CD1c-positive myeloid dendritic cell (primary cell): ENCODE measurements around the gene TRIM54.
"Not testable (repeated sequence)": the region's sequence is repeated elsewhere in the genome, so short reads cannot be mapped to it uniquely, and the experiment has no call there.

Source experiments
- DNase-seq: peaks from one replicate; pipeline ENCODE4 v3.0.0-alpha.2; 2016; ENCODE audit errors: extremely low spot score

The TRIM54 gene

GRCh38 chr2:27312152-27312551 is 29.9 kb downstream of the TRIM54 start:
- DNase-seq: no peak

DNA sequence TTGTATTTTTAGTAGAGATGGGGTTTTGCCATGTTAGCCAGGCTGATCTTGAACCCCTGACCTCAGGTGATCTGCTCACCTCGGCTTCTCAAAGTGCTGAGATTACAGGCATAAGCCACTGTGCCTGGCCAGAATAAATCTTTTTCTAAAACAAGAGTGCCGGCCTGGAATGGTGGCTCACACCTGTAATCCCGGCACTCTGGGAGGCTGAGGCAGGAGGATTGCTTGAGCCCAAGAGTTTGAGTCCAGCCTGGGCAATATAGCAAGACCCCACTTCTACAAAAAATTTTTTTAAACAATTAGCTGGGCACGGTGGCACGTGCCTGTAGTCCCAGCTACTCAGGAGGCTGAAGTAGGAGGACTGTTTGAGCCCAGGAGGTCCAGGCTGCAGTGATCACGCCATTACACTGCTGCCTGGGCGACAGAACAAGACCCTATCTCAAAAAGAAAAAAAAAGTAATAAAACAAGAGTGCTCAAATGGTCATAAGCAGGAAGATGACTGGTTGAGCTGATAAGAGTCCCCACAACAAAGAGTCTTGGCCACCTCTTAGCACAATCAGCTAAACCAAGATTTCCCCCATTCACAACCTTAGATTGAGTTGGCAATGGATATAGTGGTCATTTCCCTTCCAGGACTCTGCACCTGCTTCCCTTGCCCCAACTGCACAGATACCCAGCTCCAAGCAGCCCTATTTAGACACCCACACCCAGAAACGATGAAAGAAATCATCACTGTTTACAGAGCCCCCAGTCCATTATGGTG is 31.8 kb downstream of the TRIM54 start:
- no peak for DNase-seq

DNA sequence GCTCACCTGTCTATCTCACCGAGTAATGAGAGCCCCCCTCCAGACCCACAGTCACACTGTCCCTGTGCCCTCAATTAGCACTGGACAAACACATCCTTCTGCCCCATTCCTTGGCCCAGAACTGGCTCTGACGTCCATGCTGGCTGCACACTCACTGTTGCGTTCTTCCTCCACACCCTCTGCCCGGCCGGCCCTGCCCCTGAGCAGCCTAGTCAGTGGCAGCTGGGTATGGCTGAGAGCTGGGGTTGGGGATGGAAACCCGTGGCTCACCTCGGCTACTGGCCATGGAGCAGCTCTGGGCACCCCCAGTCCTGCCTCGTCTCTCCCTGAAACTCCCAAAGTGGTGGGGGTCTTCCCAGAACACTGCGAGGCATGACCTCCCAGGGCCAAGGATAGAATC is 32.5 kb downstream of the TRIM54 start:
- DNase-seq: no peak

GRCh38 chr2:27315122-27315521 is 32.9 kb downstream of the TRIM54 start:
- no peak for DNase-seq

DNA sequence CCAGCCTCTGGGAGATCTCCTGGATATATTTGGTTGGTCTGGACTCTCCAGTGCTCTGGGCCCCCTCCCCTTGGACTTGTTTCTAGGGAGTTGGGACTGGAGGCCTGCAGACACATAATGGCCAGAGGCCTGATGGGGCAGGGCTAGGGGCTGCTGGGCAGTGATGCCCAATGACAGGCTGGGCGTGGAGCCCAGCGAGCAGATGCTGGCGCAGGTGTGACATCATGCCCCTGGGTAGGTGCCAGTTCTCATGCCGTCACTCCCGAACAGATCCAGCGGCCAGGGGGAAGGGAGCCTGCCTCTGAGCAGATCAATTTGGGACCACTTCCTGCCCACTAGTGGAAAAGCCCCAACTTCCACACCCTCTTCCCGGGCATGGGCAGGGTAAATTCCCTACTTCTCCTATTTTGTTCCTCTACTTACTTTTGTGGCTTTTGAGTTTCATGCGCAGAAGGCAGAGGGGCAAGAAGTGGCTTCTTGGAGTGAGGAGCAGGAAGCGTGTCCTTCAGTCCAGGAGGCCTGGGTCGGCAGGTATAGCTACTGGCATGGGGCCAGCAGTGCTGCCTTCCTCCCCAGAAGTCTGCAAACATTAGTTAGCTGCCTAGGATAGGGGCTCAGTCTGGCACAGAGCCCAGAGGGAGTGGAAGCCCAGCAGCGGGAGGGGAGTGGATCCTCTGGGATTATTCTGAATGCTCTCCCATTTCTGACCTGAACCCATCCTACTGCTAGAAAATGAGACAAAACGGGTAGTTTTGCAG is 34.6 kb downstream of the TRIM54 start:
- DNase-seq: no peak

GRCh38 chr2:27319839-27320238 is 37.6 kb downstream of the TRIM54 start:
- DNase-seq: not testable (repeated sequence)

DNA sequence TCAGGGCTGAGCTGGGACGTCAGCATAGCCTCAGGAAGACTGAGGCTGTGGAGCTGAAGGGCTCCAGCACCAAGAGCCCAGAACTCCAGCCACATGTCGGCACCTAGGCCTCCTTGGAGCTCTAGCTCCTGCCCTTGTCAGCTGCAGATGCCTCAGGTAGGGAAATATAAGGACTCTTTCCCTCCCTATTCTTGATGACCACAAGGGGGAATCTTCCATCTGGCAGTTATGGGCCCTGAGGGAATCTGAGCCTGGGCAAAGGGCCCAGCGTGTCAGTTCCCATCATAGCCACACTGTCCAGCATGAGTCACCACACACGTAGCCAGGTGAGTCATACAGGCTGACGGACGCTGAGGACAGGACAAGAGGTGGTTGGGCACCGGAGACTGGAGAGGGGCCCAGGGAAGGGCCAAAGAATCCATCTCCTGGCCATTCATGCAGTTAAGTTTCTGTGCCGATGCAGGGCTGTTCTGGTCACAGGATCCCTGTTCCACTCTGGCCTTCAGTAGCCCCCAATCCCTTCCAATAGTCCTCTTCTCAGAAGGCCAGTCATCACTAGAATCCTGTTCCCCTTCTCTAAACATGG is 38.8 kb downstream of the TRIM54 start:
- peak; percentile 41 for DNase-seq

DNA sequence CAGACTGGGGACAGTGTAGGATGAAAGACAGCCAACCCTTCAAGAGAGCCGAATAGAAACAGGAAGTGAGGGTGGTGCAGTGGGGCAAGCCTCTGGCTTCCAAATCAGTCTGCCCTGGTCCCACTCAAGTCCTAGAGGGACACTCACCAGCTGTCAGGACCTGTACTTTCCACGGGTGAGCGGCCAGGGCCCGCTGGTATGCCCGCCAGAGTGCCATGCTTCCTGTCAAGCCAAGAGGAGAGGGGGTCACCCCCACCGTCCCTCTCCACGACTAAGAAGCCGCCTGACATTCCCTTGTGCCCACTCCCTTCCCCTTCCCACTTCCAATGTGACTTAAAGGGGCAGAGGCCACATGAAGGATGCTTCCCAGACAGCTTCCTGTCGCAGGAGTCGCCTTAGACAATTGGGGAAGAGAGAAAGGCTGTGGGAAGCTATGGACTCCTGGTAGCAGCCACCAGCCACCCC is 40.1 kb downstream of the TRIM54 start:
- DNase-seq: peak; percentile 59

DNA sequence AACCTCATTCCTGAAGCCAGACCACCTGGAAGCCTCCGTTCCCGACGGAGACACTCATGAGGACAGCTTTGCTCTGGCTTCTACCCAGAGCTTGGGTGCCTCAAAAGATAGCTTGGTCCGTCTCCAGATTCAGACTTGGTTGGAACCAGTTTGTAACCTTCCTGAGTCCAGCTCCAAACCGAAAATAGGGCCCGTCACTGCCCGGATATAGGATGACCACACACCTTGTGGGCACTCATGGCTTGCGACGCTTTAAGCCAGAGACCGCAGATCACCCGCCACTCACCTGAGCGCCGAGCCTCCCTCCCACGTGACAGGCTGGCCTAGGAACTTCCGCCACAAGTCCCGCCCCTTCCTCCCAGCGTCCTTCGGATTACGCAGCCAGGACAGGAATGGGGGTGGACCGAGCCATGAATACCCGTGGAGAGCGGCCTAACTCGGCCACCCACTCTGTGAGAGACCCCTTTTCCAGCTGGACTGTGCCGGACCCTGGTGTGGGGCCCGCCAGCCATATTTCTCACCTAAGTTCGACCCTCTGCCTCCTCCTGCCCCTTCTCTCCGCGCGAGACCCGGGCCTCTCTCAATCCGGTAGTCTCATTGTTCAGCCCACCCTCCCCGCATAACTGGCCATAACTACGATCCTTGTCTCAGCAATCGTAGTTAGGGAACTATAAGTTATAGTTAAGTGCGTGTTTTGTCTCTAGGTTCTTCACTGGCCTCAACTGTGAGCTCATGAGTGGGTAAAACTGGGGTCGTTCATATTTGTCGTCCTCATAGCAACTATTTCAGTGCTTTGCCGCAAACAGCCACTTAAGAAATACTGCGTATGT is 40.8 kb downstream of the TRIM54 start, which contains the start of gene MPV17:
Gene MPV17 (minus strand): TSS at position 332 of the 830 bp plus-strand sequence. CDS start 580 bp downstream, outside the sequence.
- DNase-seq: peak; percentile 89

- DNase-seq: no peak
These were observed 41.5 kb downstream of the TRIM54 start for GRCh38 chr2:27323596-27324285.

- DNase-seq: no peak
These were observed 42.5 kb downstream of the TRIM54 start for GRCh38 chr2:27324720-27325119.

- no peak for DNase-seq
These were observed 53.1 kb downstream of the TRIM54 start for GRCh38 chr2:27335311-27335710.

- no peak for DNase-seq
These were observed 53.9 kb downstream of the TRIM54 start for GRCh38 chr2:27336173-27336572.

- DNase-seq: no peak
These were observed 65.4 kb downstream of the TRIM54 start for GRCh38 chr2:27347641-27348040.

- DNase-seq: no peak
These were observed 68.0 kb downstream of the TRIM54 start for GRCh38 chr2:27350106-27350693.

- DNase-seq: no peak
These were observed 69.8 kb downstream of the TRIM54 start for GRCh38 chr2:27351802-27352598.

DNA sequence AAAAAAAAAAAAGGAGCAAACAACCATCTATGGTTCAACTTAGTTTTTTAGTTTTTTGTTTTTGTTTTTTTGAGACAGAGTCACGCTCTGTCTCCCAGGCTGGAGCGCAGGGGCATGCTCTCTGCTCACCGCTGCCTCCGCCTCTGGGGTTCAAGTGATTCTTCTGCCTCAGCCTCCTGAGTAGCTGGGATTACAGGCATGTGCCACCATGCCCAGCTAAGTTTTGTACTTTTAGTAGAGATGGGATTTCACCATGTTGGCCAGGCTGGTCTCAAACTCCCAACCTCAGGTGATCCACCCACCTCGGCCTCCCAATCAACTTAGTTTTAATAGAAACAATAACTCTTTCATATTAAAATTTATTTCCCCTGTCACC is 71.1 kb downstream of the TRIM54 start:
- not testable (repeated sequence) for DNase-seq

DNA sequence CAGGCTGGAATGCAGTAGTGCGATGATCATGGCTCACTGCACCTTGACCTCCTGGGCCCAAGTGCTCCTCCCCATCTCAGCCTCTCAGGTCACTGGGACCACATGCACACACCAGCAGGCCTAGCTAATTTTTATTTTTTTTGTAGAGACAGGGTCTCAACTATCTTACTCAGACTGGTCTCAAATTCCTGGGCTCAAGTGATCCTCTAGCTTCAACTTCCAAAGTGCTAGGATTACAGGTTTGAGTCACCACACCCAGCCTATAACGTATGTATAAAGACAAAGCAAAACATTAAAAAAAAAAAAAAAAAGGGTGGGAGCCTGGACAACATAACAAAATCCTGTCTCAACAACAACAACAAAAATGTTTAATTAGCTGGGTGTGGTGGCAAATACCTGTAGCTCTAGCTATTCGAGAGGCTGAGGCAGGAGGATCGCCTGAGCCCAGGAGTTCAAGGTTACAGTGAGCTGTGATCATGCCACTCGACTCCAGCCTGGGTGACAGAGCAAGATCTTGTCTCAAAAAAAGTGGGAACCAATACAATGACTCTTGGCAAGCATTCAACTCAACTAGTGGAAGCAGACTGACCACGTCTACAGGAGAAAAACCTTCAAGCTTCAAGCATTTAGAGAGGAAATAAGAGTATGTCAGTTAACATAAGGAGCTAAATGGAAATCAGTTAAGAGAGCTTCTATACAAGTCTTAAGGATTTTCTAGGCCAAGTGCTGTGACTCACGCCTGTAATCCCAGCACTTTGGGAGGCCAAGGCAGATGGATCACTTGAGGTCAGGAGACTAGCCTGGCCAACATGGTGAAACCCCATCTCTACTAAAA is 71.8 kb downstream of the TRIM54 start:
- DNase-seq: peak; percentile 45

DNA sequence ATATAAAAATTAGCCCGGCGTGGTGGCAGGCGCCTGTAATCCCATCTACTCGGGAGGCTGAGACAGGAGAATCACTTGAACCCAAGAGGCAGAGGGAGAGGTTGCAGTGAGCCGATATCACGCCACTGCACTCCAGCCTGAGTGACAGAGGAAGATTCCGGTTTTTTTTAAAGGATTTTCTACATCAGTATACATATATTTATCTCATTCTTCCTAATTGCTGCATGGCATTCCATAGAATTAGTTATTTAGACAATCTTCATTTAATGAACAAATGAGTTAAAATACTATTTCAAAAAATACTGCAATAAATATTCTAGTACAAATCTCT is 72.3 kb downstream of the TRIM54 start:
- DNase-seq: no peak
